ENCODE measurements around the gene RERE.
A peak's percentile ranks its signal among the peaks of the same experiment; 100 is the strongest.

The RERE gene

GRCh38 chr1:8574985-8575384, 242.5 kb downstream of the RERE start:
- no peak overlapping the region for H3K9ac ChIP-seq (ENCODE audit: low read depth in 1 of 2, low read length in 2 of 2)
- H3K36me3 ChIP-seq (ENCODE audit: control insufficient read depth in 2 of 2, insufficient read depth in 2 of 2, low read length in 2 of 2): no peaks in the 10 kb centered on the region
- H3K27me3 ChIP-seq (ENCODE audit: control insufficient read depth in 2 of 2, insufficient read depth in 2 of 2, low read length in 2 of 2): no peaks in the 10 kb centered on the region

GRCh38 chr1:8572106-8572505, 245.3 kb downstream of the RERE start:
- Histone ChIP-seq H3K4me1 (ENCODE audit: control insufficient read depth in 2 of 2, insufficient read depth in 2 of 2, low read length in 2 of 2) (peaks cover 0 to 4% of the 10 kb centered on the region in 2 donors), H3K27ac (ENCODE audit: low read depth in 2 of 2, low read length in 2 of 2) (peak overlapping the region in 1 of 2 donors; percentile 6), H3K36me3 (ENCODE audit: control insufficient read depth in 2 of 2, insufficient read depth in 2 of 2, low read length in 2 of 2) (no peaks in the 10 kb centered on the region), H3K9me3 (ENCODE audit: control insufficient read depth in 2 of 2, low read length in 2 of 2) (no peaks in the 10 kb centered on the region), H3K4me3 (ENCODE audit: low read length in 2 of 2) (no peak overlapping the region), H3K27me3 (ENCODE audit: control insufficient read depth in 2 of 2, insufficient read depth in 2 of 2, low read length in 2 of 2) (no peaks in the 10 kb centered on the region), H3K9ac (ENCODE audit: low read depth in 1 of 2, low read length in 2 of 2) (no peak overlapping the region)

More at GRCh38 chr1:8574985-8575384, 242.5 kb downstream of the RERE start:
- Histone ChIP-seq H3K9me3 (ENCODE audit: control insufficient read depth in 2 of 2, low read length in 2 of 2) (no peaks in the 10 kb centered on the region), H3K4me1 (ENCODE audit: control insufficient read depth in 2 of 2, insufficient read depth in 2 of 2, low read length in 2 of 2) (peaks cover 0 to 4% of the 10 kb centered on the region in 2 donors), H3K4me3 (ENCODE audit: low read length in 2 of 2) (no peak overlapping the region), H3K27ac (ENCODE audit: low read depth in 2 of 2, low read length in 2 of 2) (no peak overlapping the region)

GRCh38 chr1:8571200-8571984, 246.0 kb downstream of the RERE start:
- Histone ChIP-seq H3K27ac (ENCODE audit: low read depth in 2 of 2, low read length in 2 of 2) (peak overlapping the region in 1 of 2 donors; percentile 6), H3K4me1 (ENCODE audit: control insufficient read depth in 2 of 2, insufficient read depth in 2 of 2, low read length in 2 of 2) (peaks cover 0 to 4% of the 10 kb centered on the region in 2 donors), H3K9ac (ENCODE audit: low read depth in 1 of 2, low read length in 2 of 2) (no peak overlapping the region), H3K4me3 (ENCODE audit: low read length in 2 of 2) (no peak overlapping the region), H3K27me3 (ENCODE audit: control insufficient read depth in 2 of 2, insufficient read depth in 2 of 2, low read length in 2 of 2) (no peaks in the 10 kb centered on the region), H3K36me3 (ENCODE audit: control insufficient read depth in 2 of 2, insufficient read depth in 2 of 2, low read length in 2 of 2) (no peaks in the 10 kb centered on the region), H3K9me3 (ENCODE audit: control insufficient read depth in 2 of 2, low read length in 2 of 2) (no peaks in the 10 kb centered on the region)

- Histone ChIP-seq H3K36me3 (ENCODE audit: control insufficient read depth in 2 of 2, insufficient read depth in 2 of 2, low read length in 2 of 2) (no peaks in the 10 kb centered on the region), H3K9ac (ENCODE audit: low read depth in 1 of 2, low read length in 2 of 2) (no peak overlapping the region), H3K27ac (ENCODE audit: low read depth in 2 of 2, low read length in 2 of 2) (no peak overlapping the region), H3K4me1 (ENCODE audit: control insufficient read depth in 2 of 2, insufficient read depth in 2 of 2, low read length in 2 of 2) (peaks cover 0 to 4% of the 10 kb centered on the region in 2 donors), H3K4me3 (ENCODE audit: low read length in 2 of 2) (no peak overlapping the region), H3K9me3 (ENCODE audit: control insufficient read depth in 2 of 2, low read length in 2 of 2) (no peaks in the 10 kb centered on the region), H3K27me3 (ENCODE audit: control insufficient read depth in 2 of 2, insufficient read depth in 2 of 2, low read length in 2 of 2) (no peaks in the 10 kb centered on the region)
Measured at GRCh38 chr1:8570465-8570864, 247.0 kb downstream of the RERE start.

GRCh38 chr1:8569242-8569641, 248.2 kb downstream of the RERE start:
- no peak overlapping the region for H3K9ac ChIP-seq (ENCODE audit: low read depth in 1 of 2, low read length in 2 of 2)
- H3K27ac ChIP-seq (ENCODE audit: low read depth in 2 of 2, low read length in 2 of 2): no peak overlapping the region
- H3K9me3 ChIP-seq (ENCODE audit: control insufficient read depth in 2 of 2, low read length in 2 of 2): no peaks in the 10 kb centered on the region
- H3K27me3 ChIP-seq (ENCODE audit: control insufficient read depth in 2 of 2, insufficient read depth in 2 of 2, low read length in 2 of 2): no peaks in the 10 kb centered on the region
- H3K4me3 ChIP-seq (ENCODE audit: low read length in 2 of 2): no peak overlapping the region
- H3K36me3 ChIP-seq (ENCODE audit: control insufficient read depth in 2 of 2, insufficient read depth in 2 of 2, low read length in 2 of 2): no peaks in the 10 kb centered on the region
- peaks cover 0 to 4% of the 10 kb centered on the region in 2 donors for H3K4me1 ChIP-seq (ENCODE audit: control insufficient read depth in 2 of 2, insufficient read depth in 2 of 2, low read length in 2 of 2)

- Histone ChIP-seq H3K27me3 (ENCODE audit: control insufficient read depth in 2 of 2, insufficient read depth in 2 of 2, low read length in 2 of 2) (no peaks in the 10 kb centered on the region), H3K27ac (ENCODE audit: low read depth in 2 of 2, low read length in 2 of 2) (no peak overlapping the region), H3K4me3 (ENCODE audit: low read length in 2 of 2) (no peak overlapping the region), H3K36me3 (ENCODE audit: control insufficient read depth in 2 of 2, insufficient read depth in 2 of 2, low read length in 2 of 2) (no peaks in the 10 kb centered on the region), H3K4me1 (ENCODE audit: control insufficient read depth in 2 of 2, insufficient read depth in 2 of 2, low read length in 2 of 2) (peaks cover 3 to 4% of the 10 kb centered on the region in 2 donors), H3K9ac (ENCODE audit: low read depth in 1 of 2, low read length in 2 of 2) (no peak overlapping the region), H3K9me3 (ENCODE audit: control insufficient read depth in 2 of 2, low read length in 2 of 2) (no peaks in the 10 kb centered on the region)
Measured at GRCh38 chr1:8568837-8569236, 248.6 kb downstream of the RERE start.

- Histone ChIP-seq H3K27ac (ENCODE audit: low read depth in 2 of 2, low read length in 2 of 2) (no peak overlapping the region), H3K27me3 (ENCODE audit: control insufficient read depth in 2 of 2, insufficient read depth in 2 of 2, low read length in 2 of 2) (no peaks in the 10 kb centered on the region), H3K4me1 (ENCODE audit: control insufficient read depth in 2 of 2, insufficient read depth in 2 of 2, low read length in 2 of 2) (peaks cover 4% of the 10 kb centered on the region in 2 donors), H3K9ac (ENCODE audit: low read depth in 1 of 2, low read length in 2 of 2) (no peak overlapping the region), H3K36me3 (ENCODE audit: control insufficient read depth in 2 of 2, insufficient read depth in 2 of 2, low read length in 2 of 2) (no peaks in the 10 kb centered on the region), H3K9me3 (ENCODE audit: control insufficient read depth in 2 of 2, low read length in 2 of 2) (no peaks in the 10 kb centered on the region), H3K4me3 (ENCODE audit: low read length in 2 of 2) (no peak overlapping the region)
Measured at GRCh38 chr1:8567146-8567545, 250.3 kb downstream of the RERE start.

GRCh38 chr1:8565802-8566201, 251.6 kb downstream of the RERE start:
- Histone ChIP-seq H3K9me3 (ENCODE audit: control insufficient read depth in 2 of 2, low read length in 2 of 2) (no peaks in the 10 kb centered on the region), H3K36me3 (ENCODE audit: control insufficient read depth in 2 of 2, insufficient read depth in 2 of 2, low read length in 2 of 2) (no peaks in the 10 kb centered on the region), H3K4me1 (ENCODE audit: control insufficient read depth in 2 of 2, insufficient read depth in 2 of 2, low read length in 2 of 2) (peaks cover 2 to 4% of the 10 kb centered on the region in 2 donors), H3K9ac (ENCODE audit: low read depth in 1 of 2, low read length in 2 of 2) (no peak overlapping the region), H3K27me3 (ENCODE audit: control insufficient read depth in 2 of 2, insufficient read depth in 2 of 2, low read length in 2 of 2) (no peaks in the 10 kb centered on the region), H3K27ac (ENCODE audit: low read depth in 2 of 2, low read length in 2 of 2) (no peak overlapping the region), H3K4me3 (ENCODE audit: low read length in 2 of 2) (no peak overlapping the region)

- H3K9me3 ChIP-seq (ENCODE audit: control insufficient read depth in 2 of 2, low read length in 2 of 2): no peaks in the 10 kb centered on the region
- no peaks in the 10 kb centered on the region for H3K36me3 ChIP-seq (ENCODE audit: control insufficient read depth in 2 of 2, insufficient read depth in 2 of 2, low read length in 2 of 2)
- H3K9ac ChIP-seq (ENCODE audit: low read depth in 1 of 2, low read length in 2 of 2): no peak overlapping the region
- H3K4me3 ChIP-seq (ENCODE audit: low read length in 2 of 2): no peak overlapping the region
- peaks cover 0 to 4% of the 10 kb centered on the region in 2 donors for H3K4me1 ChIP-seq (ENCODE audit: control insufficient read depth in 2 of 2, insufficient read depth in 2 of 2, low read length in 2 of 2)
- no peaks in the 10 kb centered on the region for H3K27me3 ChIP-seq (ENCODE audit: control insufficient read depth in 2 of 2, insufficient read depth in 2 of 2, low read length in 2 of 2)
- no peak overlapping the region for H3K27ac ChIP-seq (ENCODE audit: low read depth in 2 of 2, low read length in 2 of 2)
Measured at GRCh38 chr1:8563944-8564537, 253.4 kb downstream of the RERE start.
